Gastrocnemius medialis (tissue), 4 donors: ENCODE data around the gene NECTIN2. TPM values are rescaled to one million over a fixed set of nuclear protein-coding genes. Genes with fewer than 3 reads are reported as not detected.
A peak's percentile ranks its signal among the peaks of the same experiment; 100 is the strongest.

Experiments
- ATAC-seq, 2 donors: fragments of 150-250 bp; one replicate each; pipeline ENCODE4 v1.9.1; 2016
- DNase-seq, 2 donors: peaks; one replicate each; pipeline ENCODE4 v3.0.0-alpha.2; 2019
- H3K27ac ChIP-seq, 4 donors: fragments of 200-600 bp; sonication (generic); 1 replicate in 1 of 4; 2 replicates in 3 of 4; pipeline ENCODE4 v1.5.1; 2016 to 2018; ENCODE audit warnings: mild to moderate bottlenecking in 2 of 4, moderate library complexity in 1 of 4
- H3K27me3 ChIP-seq, 3 donors: fragments of 200-600 bp; sonication (generic) in 2 of 3; 1 replicate in 1 of 3; 2 replicates in 2 of 3; pipeline versions ENCODE4 v1.5.1 to v1.6.0; 2016 to 2019; ENCODE audit warnings: mild to moderate bottlenecking in 1 of 3, moderate library complexity in 1 of 3
- H3K36me3 ChIP-seq, 2 donors: fragments of 200-600 bp; sonication (generic) in 1 of 2; one replicate each; pipeline ENCODE4 v1.5.1; 2017 to 2018
- H3K4me1 ChIP-seq, 2 donors: fragments of 200-600 bp; sonication (generic) in 1 of 2; one replicate each; pipeline ENCODE4 v1.5.1; 2016 to 2017; ENCODE audit warnings: mild to moderate bottlenecking in 2 of 2
- H3K4me3 ChIP-seq, 4 donors: fragments of 200-600 bp; sonication (generic) in 3 of 4; 1 replicate in 1 of 4; 2 replicates in 3 of 4; pipeline ENCODE4 v1.5.1; 2016 to 2019; ENCODE audit warnings: mild to moderate bottlenecking in 2 of 4
- H3K9me3 ChIP-seq, 3 donors: fragments of 200-600 bp; sonication (generic) in 2 of 3; 1 replicate in 1 of 3; 2 replicates in 2 of 3; pipeline ENCODE4 v1.5.1; 2016 to 2019
- CTCF ChIP-seq, 5 experiments: fragments of 450-650 bp in 3 of 5; fragments of 200-600 bp in 2 of 5; sonication (generic) in 2 of 5; IDR thresholded peaks in 4 of 5; conservative IDR thresholded peaks in 1 of 5; 1 replicate in 4 of 5; 2 replicates in 1 of 5; pipeline ENCODE4 v1.5.1; 2016 to 2019; ENCODE audit warnings: antibody characterized with exemption in 5 of 5, mild to moderate bottlenecking in 3 of 5, moderate library complexity in 3 of 5
- POLR2A ChIP-seq, 2 donors: fragments of 450-650 bp; IDR thresholded peaks; one replicate each; pipeline ENCODE4 v1.6.1; 2017; ENCODE audit warnings: antibody characterized with exemption in 2 of 2, mild to moderate bottlenecking in 2 of 2, moderate library complexity in 2 of 2
- in situ Hi-C, 4 donors: fragments of 200-750 bp; cut with MboI; loops; one replicate each; pipeline versions ENCODE4 v1.15.0 to v1.8.0; 2017; ENCODE audit warnings: low sequenced_read_pairs in 4 of 4
- intact Hi-C: fragments of 100-400 bp; cut with DNase I; formaldehyde crosslinking; loops from one replicate; pipeline ENCODE4 v1.15.1; 2023; ENCODE audit warnings: low total_unique reads
- total RNA-seq, 4 donors: library from RNA; depleted of rRNA; stranded (reverse); fragments of >200 nt; gene quantifications; one replicate each; pipeline versions ENCODE4 v1.1.0 to v1.2.3, GENCODE V29; 2016

The NECTIN2 gene
- total RNA-seq, 4 donors from 2014 or later = 10.3 to 20.8 (median 16.7) TPM

GRCh38 chr19:44872661-44873060 lies 26.6 kb downstream of the NECTIN2 start:
- ATAC-seq (no peak), DNase-seq (no peak)
- no peak for TF ChIP-seq POLR2A (IDR thresholded peaks at IDR 0.05)
- no peak for TF ChIP-seq CTCF (IDR thresholded peaks at IDR 0.05 in 4 of 5, conservative IDR thresholded peaks at IDR 0.05 in 1 of 5)
- Histone ChIP-seq H3K27ac (peak overlapping the region in 2 of 4 donors; percentile 32 to 58), H3K4me3 (no peak overlapping the region), H3K36me3 (peaks cover 0 to 24% of the 10 kb centered on the region in 2 donors), H3K4me1 (peaks cover 5 to 13% of the 10 kb centered on the region in 2 donors), H3K9me3 (no peaks in the 10 kb centered on the region), H3K27me3 (no peaks in the 10 kb centered on the region)
- intact Hi-C loops = no loop called here
- in situ Hi-C loops = no loop called here

GRCh38 chr19:44874317-44874716 lies 28.2 kb downstream of the NECTIN2 start:
- no peaks in the 10 kb centered on the region for H3K9me3 ChIP-seq
- H3K27ac ChIP-seq = no peak overlapping the region
- ATAC-seq (no peak), DNase-seq (no peak)
- H3K4me1 ChIP-seq = peaks cover 0 to 13% of the 10 kb centered on the region in 2 donors
- no peaks in the 10 kb centered on the region for H3K27me3 ChIP-seq
- in situ Hi-C loops = no loop called here
- peaks cover 0 to 27% of the 10 kb centered on the region in 2 donors for H3K36me3 ChIP-seq
- no peak overlapping the region for H3K4me3 ChIP-seq
- intact Hi-C loops = no loop called here
- no peak for TF ChIP-seq CTCF (IDR thresholded peaks at IDR 0.05 in 4 of 5, conservative IDR thresholded peaks at IDR 0.05 in 1 of 5)
- TF ChIP-seq POLR2A (IDR thresholded peaks at IDR 0.05) = no peak

- intact Hi-C loops = no loop called here
- no peak overlapping the region for H3K27ac ChIP-seq
- H3K9me3 ChIP-seq = no peaks in the 10 kb centered on the region
- H3K4me1 ChIP-seq = peaks cover 0 to 6% of the 10 kb centered on the region in 2 donors
- in situ Hi-C loops = no loop called here
- no peaks in the 10 kb centered on the region for H3K27me3 ChIP-seq
- no peak for ATAC-seq
- no peak for TF ChIP-seq POLR2A (IDR thresholded peaks at IDR 0.05)
- TF ChIP-seq CTCF (IDR thresholded peaks at IDR 0.05 in 4 of 5, conservative IDR thresholded peaks at IDR 0.05 in 1 of 5) = no peak
- peaks cover 0 to 27% of the 10 kb centered on the region in 2 donors for H3K36me3 ChIP-seq
- DNase-seq = no peak
- H3K4me3 ChIP-seq = no peak overlapping the region
Observed at GRCh38 chr19:44875666-44876451, 29.8 kb downstream of the NECTIN2 start.

GRCh38 chr19:44876930-44877535 lies 30.9 kb downstream of the NECTIN2 start:
- H3K36me3 ChIP-seq = peaks cover 0 to 27% of the 10 kb centered on the region in 2 donors
- peaks cover 0 to 6% of the 10 kb centered on the region in 2 donors for H3K4me1 ChIP-seq
- intact Hi-C loops (no loop called here), in situ Hi-C loops (no loop called here)
- H3K27ac ChIP-seq = no peak overlapping the region
- H3K9me3 ChIP-seq = no peaks in the 10 kb centered on the region
- no peak for TF ChIP-seq CTCF (IDR thresholded peaks at IDR 0.05 in 4 of 5, conservative IDR thresholded peaks at IDR 0.05 in 1 of 5)
- ATAC-seq (no peak), DNase-seq (no peak)
- H3K27me3 ChIP-seq = no peaks in the 10 kb centered on the region
- H3K4me3 ChIP-seq = no peak overlapping the region
